Stimulated activated CD8-positive, alpha-beta memory T cell treated with anti-CD3 and anti-CD28 coated beads, Interleukin-7, amount 100 ng/mL, for 4 hours (primary cell): ENCODE measurements around the gene RHBDF2.

Experiments
- DNase-seq, 2 donors: peaks; one replicate each; pipeline ENCODE4 v3.0.0-alpha.2; 2020; ENCODE audit warnings: low read depth in 2 of 2

RHBDF2 gene

GRCh38 chr17:76438906-76439305 is 62.3 kb downstream of the RHBDF2 start:
- no peak for DNase-seq

DNA sequence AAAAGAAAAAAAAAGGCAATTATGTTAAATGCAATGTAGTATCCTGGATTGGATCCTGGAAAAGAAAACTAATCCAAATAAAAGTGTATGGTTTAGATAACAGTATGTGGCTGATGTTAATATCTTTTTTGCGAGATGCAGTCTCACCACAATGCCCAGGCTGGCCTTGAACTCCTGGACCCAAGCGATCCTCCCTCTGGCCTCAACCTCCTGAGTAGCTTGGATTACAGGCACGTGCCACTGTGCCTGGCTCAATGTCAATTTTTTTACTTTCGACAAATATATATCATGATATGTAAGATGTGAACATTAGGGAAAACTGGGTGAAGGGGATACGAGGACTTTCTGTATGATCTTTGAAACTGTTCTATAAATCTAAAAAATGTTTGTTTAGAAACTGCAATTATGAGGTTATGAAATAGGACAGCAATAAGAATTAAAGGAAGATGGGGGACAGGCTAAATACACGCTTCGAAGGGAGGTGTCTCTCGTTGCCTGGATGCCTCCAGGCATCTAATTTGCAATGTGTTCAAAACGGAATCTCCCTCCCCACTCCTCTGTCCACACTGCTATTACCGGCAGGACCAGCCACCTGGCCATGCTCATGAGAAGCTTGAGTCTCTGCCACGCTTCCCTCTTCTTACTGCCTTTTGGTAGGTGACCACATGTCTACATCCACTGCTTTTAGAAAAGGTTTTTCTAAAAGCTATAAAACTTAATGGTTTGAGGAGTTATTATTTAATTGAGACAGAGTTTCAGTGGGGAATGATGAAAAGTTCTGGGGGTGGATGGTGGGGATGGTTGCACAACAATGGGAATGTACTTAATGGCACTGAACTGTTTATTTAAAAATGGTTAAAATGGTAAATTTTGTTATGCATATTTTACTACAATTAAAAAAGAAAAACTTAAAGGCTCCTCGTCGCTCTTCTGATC is 63.5 kb downstream of the RHBDF2 start:
- no peak for DNase-seq

- DNase-seq = no peak
Measured at GRCh38 chr17:76435751-76436150, 65.5 kb downstream of the RHBDF2 start.

DNA sequence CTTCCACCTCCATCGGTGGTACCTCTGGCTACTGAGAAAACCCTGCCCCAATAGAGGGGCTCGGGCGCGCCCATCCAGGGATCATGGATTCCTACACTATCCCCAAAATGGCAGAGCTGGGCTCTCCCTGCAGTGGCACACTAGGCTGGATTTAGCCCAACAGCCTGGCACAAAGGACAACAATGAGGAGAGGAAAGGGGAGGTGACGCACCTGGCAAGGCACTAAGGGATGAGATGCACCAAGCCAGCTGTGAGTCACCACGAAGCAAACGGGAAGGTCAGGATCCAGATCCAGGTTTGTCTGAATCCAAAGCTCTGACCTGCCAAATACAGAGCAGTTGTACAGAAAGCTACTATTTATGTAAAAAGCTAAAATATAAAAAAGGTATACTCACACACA is 66.4 kb downstream of the RHBDF2 start:
- DNase-seq = no peak

- no peak for DNase-seq
Measured at GRCh38 chr17:76433693-76434092, 67.5 kb downstream of the RHBDF2 start.

DNA sequence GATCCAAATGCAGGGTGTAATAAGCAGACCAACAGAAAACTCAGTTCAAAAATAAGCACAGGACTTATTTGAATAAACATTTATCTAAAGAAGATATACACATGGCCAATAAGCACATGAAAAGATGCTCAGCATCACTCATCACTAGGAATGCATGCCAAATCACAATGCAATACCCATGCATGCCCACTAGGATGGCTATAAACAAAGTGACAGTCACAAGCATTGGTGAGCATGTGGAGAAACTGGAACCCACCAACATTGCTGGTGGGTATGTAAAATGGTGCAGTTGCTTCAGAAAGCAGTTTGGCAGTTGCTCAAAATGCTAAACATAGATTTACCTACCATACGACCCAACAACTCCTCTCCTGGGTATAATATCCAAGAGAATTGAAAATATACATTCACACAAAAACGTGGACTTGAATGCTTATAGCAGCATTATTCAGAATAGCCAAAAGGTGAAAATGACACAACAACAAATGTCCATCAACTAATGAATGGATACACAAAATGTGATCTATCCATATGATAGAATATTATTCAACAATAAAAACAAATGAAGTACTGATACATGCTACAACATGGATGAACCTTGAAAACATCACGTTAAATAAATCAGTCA is 68.4 kb downstream of the RHBDF2 start:
- DNase-seq = no peak

- DNase-seq = no peak
Measured at GRCh38 chr17:76432004-76432403, 69.2 kb downstream of the RHBDF2 start.

DNA sequence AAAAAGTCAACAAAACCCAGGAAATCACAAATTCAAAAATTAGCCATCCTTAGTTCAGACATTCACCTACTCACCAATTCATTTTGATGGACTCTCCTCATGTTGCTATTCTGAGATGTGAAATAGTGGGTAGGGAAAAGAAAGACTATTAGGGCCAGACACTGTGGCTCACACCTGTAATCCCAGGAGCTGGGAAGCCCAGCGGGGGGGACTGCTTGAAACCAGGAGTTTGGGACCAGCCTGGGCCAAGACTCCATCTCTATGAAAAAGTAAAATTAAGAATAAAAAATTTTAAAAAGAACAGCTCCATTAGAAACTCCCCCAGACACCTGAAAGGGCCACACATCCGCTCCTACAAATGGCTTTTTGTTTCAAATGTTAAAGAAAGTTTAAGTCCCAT is 69.7 kb downstream of the RHBDF2 start:
- DNase-seq = no peak

DNA sequence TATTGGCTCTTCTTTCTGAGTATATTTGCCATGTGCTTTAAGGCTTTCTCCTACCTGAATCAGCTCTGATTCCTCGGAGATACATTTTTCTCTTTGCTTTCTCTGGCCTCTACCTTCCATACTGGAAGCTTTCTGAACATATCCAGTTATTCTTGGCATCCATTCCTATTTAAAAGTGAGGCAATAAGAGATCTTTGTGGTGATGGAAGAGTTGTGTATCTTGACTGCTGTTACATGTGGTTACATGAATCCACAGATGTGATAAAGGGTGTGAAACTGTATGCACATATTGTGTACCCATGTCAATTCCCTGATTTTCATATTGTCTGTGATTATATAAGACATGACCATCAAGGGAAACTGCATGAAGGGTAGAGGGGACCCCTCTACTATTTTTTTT is 72.7 kb downstream of the RHBDF2 start:
- DNase-seq = no peak

GRCh38 chr17:76427501-76428231 is 73.6 kb downstream of the RHBDF2 start:
- DNase-seq = no peak

- DNase-seq = no peak
Measured at GRCh38 chr17:76426853-76427252, 74.4 kb downstream of the RHBDF2 start.

DNA sequence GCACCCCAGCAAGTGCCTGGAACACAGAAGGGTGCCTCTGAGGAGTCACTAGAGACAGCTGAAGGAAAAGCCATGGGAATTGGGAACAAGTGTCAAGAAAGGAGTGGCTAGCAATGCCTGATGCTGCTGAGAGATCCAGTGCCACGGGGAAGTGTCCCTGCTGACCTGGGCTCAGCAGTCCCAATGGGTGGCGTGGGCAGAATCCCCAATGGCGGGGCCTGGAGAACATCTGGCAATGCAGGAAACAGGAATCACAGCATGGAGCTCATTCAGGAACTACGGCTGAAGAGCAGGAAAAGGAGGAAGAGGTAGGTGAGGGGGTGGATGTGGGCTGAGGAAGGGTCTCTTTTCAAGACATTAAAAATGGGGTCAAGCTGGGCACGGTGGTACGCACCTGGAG is 78.4 kb downstream of the RHBDF2 start:
- DNase-seq = no peak

DNA sequence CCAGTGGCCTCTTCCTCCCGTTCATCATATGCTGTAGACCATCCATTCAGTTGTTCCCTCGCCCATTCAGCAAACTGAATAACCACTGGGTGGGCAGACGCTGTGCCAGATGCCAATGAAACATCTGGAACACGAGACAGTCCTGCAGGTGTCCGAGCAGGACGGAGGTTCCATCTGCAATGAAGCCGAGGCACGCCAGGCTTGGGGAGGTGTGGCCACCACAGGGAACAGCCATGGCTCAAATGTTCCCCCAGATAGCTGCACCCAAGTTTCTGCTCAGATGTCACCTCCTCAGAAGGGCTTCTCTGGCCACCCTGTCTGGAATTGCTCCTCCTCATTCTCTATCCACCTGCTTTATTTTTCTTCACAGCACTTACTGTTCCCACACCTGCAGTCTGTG is 78.8 kb downstream of the RHBDF2 start:
- no peak for DNase-seq

DNA sequence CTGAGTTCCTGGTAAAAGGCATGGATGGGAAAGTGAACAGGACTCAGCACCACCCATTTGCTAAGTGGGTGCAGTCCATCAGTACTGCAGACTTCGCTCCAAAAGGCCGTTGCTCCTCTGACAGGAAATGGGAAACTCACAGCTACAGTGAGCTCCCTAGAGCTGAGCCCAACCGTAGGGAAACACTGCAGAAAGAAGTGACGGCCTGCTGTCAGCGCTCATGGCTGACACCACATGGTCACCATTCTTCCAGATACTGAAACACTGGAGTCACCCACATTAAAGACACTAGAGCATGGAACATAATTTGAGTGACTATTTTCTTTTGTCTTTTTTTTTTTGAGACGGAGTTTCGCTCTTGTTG is 80.2 kb downstream of the RHBDF2 start:
- no peak for DNase-seq
